SK-N-SH treated with all-trans-retinoic acid at 6 μM for 48 hours (cell line): Measurements from ENCODE around the gene RBBP9.

Experiments used
- ATAC-seq: fragments of 200-7000 bp; cut with Tn5 transposase; 3 replicates; pipeline ENCODE4 v1.9.1; 2020; ENCODE audit warnings: mild to moderate bottlenecking, moderate library complexity
- ARNTL ChIP-seq: fragments of 450-650 bp; formaldehyde crosslinking; IDR thresholded peaks from 2 replicates; pipeline ENCODE4 v1.5.0; 2020; ENCODE audit warnings: low read depth, mild to moderate bottlenecking, moderate library complexity, borderline replicate concordance
- BACH2 ChIP-seq: fragments of 250-450 bp; sonication (Bioruptor Pico); IDR thresholded peaks from 2 replicates; pipeline ENCODE4 v1.9.0; 2021; ENCODE audit warnings: mild to moderate bottlenecking, borderline replicate concordance
- CSDC2 ChIP-seq: fragments of 250-450 bp; sonication (Bioruptor Pico); IDR thresholded peaks from 2 replicates; pipeline ENCODE4 v1.5.0; 2020; ENCODE audit warnings: mild to moderate bottlenecking, moderate library complexity
- ESRRG ChIP-seq: fragments of 250-450 bp; sonication (Bioruptor Pico); IDR thresholded peaks from 2 replicates; pipeline ENCODE4 v1.6.1; 2021; ENCODE audit warnings: mild to moderate bottlenecking
- GLIS3 ChIP-seq: fragments of 250-450 bp; sonication (Bioruptor Pico); IDR thresholded peaks from 2 replicates; pipeline ENCODE4 v1.5.0; 2020; ENCODE audit warnings: mild to moderate bottlenecking, moderate library complexity
- ISL1 ChIP-seq: fragments of 250-450 bp; sonication (Bioruptor Pico); IDR thresholded peaks from 2 replicates; pipeline ENCODE4 v2.1.2; 2022; ENCODE audit warnings: mild to moderate bottlenecking, moderate library complexity
- OSR1 ChIP-seq: fragments of 250-450 bp; sonication (Bioruptor Pico); IDR thresholded peaks from 2 replicates; pipeline ENCODE4 v1.8.0; 2022; ENCODE audit warnings: moderate library complexity, mild to moderate bottlenecking, inconsistent platforms
- PPARA ChIP-seq: fragments of 250-450 bp; sonication (Bioruptor Pico); IDR thresholded peaks from 2 replicates; pipeline ENCODE4 v1.5.0; 2020; ENCODE audit warnings: mild to moderate bottlenecking, borderline replicate concordance
- TCF4 ChIP-seq: fragments of 250-450 bp; sonication (Bioruptor Pico); IDR thresholded peaks from 2 replicates; pipeline ENCODE4 v1.8.0; 2021; ENCODE audit warnings: mild to moderate bottlenecking, moderate library complexity, borderline replicate concordance
- TOX ChIP-seq: fragments of 250-450 bp; sonication (Bioruptor Pico); IDR thresholded peaks from 2 replicates; pipeline ENCODE4 v1.8.0; 2021; ENCODE audit warnings: mild to moderate bottlenecking, moderate library complexity, borderline replicate concordance
- TSHZ2 ChIP-seq: fragments of 250-450 bp; sonication (Bioruptor Pico); IDR thresholded peaks from 2 replicates; pipeline ENCODE4 v1.5.0; 2020; ENCODE audit warnings: mild to moderate bottlenecking, moderate library complexity
- ZC3H10 ChIP-seq: fragments of 250-450 bp; sonication (Bioruptor Pico); IDR thresholded peaks from 2 replicates; pipeline ENCODE4 v1.5.1; 2021; ENCODE audit warnings: mild to moderate bottlenecking, moderate library complexity
- ZFP3 ChIP-seq: fragments of 250-450 bp; sonication (Bioruptor Pico); IDR thresholded peaks from 2 replicates; pipeline ENCODE4 v1.5.0; 2020; ENCODE audit warnings: mild to moderate bottlenecking, moderate library complexity
- ZFP30 ChIP-seq: fragments of 450-650 bp; formaldehyde crosslinking; IDR thresholded peaks from 2 replicates; pipeline ENCODE4 v1.5.0; 2022; ENCODE audit warnings: mild to moderate bottlenecking, moderate library complexity
- ZNF565 ChIP-seq: fragments of 450-650 bp; formaldehyde crosslinking; conservative IDR thresholded peaks from 2 replicates; pipeline ENCODE4 v1.5.0; 2020; ENCODE audit warnings: low read depth, mild to moderate bottlenecking, moderate library complexity
- ZNF70 ChIP-seq: fragments of 450-650 bp; formaldehyde crosslinking; IDR thresholded peaks from 2 replicates; pipeline ENCODE4 v1.5.0; 2020; ENCODE audit warnings: mild to moderate bottlenecking, moderate library complexity
- ZNF8 ChIP-seq: fragments of 450-650 bp; formaldehyde crosslinking; IDR thresholded peaks from 2 replicates; pipeline ENCODE4 v1.5.0; 2020; ENCODE audit warnings: mild to moderate bottlenecking, moderate library complexity
- TF ChIP-seq, protein P1 (sequence below): fragments of 250-450 bp; sonication (Bioruptor Pico); IDR thresholded peaks from 2 replicates; pipeline ENCODE4 v1.8.0; 2020; ENCODE audit warnings: mild to moderate bottlenecking, moderate library complexity, borderline replicate concordance
- TF ChIP-seq, protein P2 (sequence below): fragments of 250-450 bp; sonication (Bioruptor Pico); IDR thresholded peaks from 2 replicates; pipeline ENCODE4 v1.8.0; 2021; ENCODE audit warnings: low read depth, mild to moderate bottlenecking, moderate library complexity, borderline replicate concordance

Gene RBBP9

DNA sequence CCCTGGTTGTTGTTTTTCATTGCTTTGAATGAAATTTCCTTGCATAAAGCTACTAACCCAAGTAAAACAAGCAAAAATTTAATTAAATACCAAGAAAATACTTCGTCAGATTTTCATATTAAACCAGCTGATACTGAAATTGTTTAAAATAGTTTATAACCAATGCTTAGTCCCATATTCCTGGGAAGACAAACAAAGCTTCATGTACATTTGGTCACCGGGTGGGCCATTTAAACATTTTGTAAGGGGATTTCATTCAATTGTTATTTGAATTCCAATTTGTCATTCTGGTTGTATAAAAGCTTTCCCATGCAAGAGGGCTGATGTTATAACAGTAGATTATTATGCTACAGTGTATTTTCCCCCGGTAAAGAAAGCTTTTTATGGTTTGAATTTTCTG is 578 bp upstream of the RBBP9 start:
- ATAC-seq, result no peak
- no peak for TF ChIP-seq ZNF8 (CRISPR knock-in tag)
- TF ChIP-seq, protein P1, sequence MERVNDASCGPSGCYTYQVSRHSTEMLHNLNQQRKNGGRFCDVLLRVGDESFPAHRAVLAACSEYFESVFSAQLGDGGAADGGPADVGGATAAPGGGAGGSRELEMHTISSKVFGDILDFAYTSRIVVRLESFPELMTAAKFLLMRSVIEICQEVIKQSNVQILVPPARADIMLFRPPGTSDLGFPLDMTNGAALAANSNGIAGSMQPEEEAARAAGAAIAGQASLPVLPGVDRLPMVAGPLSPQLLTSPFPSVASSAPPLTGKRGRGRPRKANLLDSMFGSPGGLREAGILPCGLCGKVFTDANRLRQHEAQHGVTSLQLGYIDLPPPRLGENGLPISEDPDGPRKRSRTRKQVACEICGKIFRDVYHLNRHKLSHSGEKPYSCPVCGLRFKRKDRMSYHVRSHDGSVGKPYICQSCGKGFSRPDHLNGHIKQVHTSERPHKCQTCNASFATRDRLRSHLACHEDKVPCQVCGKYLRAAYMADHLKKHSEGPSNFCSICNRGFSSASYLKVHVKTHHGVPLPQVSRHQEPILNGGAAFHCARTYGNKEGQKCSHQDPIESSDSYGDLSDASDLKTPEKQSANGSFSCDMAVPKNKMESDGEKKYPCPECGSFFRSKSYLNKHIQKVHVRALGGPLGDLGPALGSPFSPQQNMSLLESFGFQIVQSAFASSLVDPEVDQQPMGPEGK (CRISPR knock-in tag), result no peak
- TF ChIP-seq TSHZ2 (CRISPR knock-in tag), result no peak
- TF ChIP-seq ZNF565, result no peak
- no peak for TF ChIP-seq TOX
- TF ChIP-seq PPARA, result no peak
- no peak for TF ChIP-seq ESRRG (CRISPR knock-in tag)
- no peak for TF ChIP-seq OSR1 (CRISPR knock-in tag)
- no peak for TF ChIP-seq ZNF70 (CRISPR knock-in tag)
- TF ChIP-seq ZFP3, result no peak
- TF ChIP-seq ARNTL (CRISPR knock-in tag), result no peak
- TF ChIP-seq, protein P2, sequence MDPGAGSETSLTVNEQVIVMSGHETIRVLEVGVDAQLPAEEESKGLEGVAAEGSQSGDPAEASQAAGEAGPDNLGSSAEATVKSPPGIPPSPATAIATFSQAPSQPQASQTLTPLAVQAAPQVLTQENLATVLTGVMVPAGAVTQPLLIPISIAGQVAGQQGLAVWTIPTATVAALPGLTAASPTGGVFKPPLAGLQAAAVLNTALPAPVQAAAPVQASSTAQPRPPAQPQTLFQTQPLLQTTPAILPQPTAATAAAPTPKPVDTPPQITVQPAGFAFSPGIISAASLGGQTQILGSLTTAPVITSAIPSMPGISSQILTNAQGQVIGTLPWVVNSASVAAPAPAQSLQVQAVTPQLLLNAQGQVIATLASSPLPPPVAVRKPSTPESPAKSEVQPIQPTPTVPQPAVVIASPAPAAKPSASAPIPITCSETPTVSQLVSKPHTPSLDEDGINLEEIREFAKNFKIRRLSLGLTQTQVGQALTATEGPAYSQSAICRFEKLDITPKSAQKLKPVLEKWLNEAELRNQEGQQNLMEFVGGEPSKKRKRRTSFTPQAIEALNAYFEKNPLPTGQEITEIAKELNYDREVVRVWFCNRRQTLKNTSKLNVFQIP (CRISPR knock-in tag), result no peak
- no peak for TF ChIP-seq ZFP30 (CRISPR knock-in tag)
- TF ChIP-seq ZC3H10, result no peak

DNA sequence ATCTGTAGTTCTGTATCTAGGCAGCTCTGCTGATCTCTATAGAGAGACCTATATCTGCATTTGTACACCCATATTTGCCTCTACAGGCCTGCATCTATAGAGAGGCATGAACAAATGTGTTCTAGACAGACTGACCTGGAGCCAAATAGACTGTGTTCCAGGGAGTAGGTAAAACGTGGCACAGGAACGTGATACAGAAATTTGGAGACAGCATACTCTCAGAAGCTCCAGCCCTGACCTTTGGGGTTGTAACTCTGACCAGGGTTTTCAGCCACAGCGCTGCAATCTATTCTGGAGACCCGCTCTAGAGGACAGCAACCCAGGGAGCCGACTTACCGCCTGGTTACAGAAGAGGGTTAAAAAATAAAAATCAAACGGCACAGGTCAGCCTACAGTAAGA is 983 bp downstream of the RBBP9 start:
- peak; percentile 47 for ATAC-seq
- TF ChIP-seq, protein P2 (CRISPR knock-in tag), result no peak
- TF ChIP-seq ARNTL (CRISPR knock-in tag) (no peak), OSR1 (CRISPR knock-in tag) (no peak), ZC3H10 (no peak), TOX (no peak)
- TF ChIP-seq, all 23 proteins: peak for 0

DNA sequence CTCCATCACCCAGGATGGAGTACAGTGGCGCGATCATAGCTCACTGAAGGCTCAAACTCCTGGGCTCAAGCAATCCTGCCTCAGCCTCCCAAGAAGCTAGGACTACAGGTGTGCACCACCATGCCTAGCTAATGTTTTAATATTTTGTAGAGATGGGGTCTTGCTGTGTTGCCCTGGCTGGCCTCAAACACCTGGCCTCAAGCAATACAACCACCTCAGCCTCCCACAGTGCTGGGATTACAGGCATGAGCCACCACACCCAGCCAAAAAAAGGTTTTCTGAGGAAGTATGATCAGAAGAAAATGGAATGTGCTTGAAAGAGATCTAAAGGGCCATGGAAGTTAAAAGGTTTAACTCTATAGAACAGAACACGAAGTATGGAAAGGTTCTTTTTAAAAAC is 8.7 kb downstream of the RBBP9 start:
- no peak for TF ChIP-seq CSDC2
- no peak for TF ChIP-seq ZFP30 (CRISPR knock-in tag)
- ATAC-seq, result no peak

- TF ChIP-seq TOX (no peak), ZNF70 (CRISPR knock-in tag) (no peak), ZNF8 (CRISPR knock-in tag) (no peak), GLIS3 (CRISPR knock-in tag) (no peak)
- ATAC-seq, result no peak
Measured at GRCh38 chr20:18481596-18481995, 15.4 kb downstream of the RBBP9 start.

GRCh38 chr20:18477821-18478220 is 19.2 kb downstream of the RBBP9 start:
- ATAC-seq, result no peak
- no peak for TF ChIP-seq ISL1 (CRISPR knock-in tag)
- TF ChIP-seq BACH2 (CRISPR knock-in tag), result no peak
- no peak for TF ChIP-seq ZC3H10
- TF ChIP-seq TCF4 (CRISPR knock-in tag), result no peak
- no peak for TF ChIP-seq ARNTL (CRISPR knock-in tag)
- TF ChIP-seq ZFP3, result no peak
- no peak for TF ChIP-seq GLIS3 (CRISPR knock-in tag)
- TF ChIP-seq ZNF70 (CRISPR knock-in tag), result no peak
- no peak for TF ChIP-seq ZFP30 (CRISPR knock-in tag)
- no peak for TF ChIP-seq PPARA
- no peak for TF ChIP-seq TOX
- TF ChIP-seq, protein P2 (CRISPR knock-in tag), result no peak
- no peak for TF ChIP-seq OSR1 (CRISPR knock-in tag)
- no peak for TF ChIP-seq ESRRG (CRISPR knock-in tag)
- no peak for TF ChIP-seq TSHZ2 (CRISPR knock-in tag)
